NCI-H2227 treated with DMSO at 0.1 percent for 48 hours (cell line): ENCODE measurements around the gene C17orf58.
"Not testable (repeated sequence)": the region's sequence is repeated elsewhere in the genome, so short reads cannot be mapped to it uniquely, and the experiment has no call there.

ENCODE experiments used
- DNase-seq: peaks from one replicate; lab custom pipeline; 2025; lab: John Stamatoyannopoulos, UW

Gene C17orf58

GRCh38 chr17:67996301-67997171 lies at the start of gene C17orf58:
TSS of gene C17orf58 (minus strand) at chr17:67996469. CDS start at chr17:67996198, 271 bp downstream.
- not testable (repeated sequence) for DNase-seq

GRCh38 chr17:68036304-68037147 lies 40.3 kb upstream of the C17orf58 start:
- no peak for DNase-seq

- peak; percentile 98 for DNase-seq
Measured at GRCh38 chr17:68035523-68036303, 39.4 kb upstream of the C17orf58 start, which contains the start of gene KPNA2. TSS of gene KPNA2 (plus strand) at chr17:68035735. CDS start at chr17:68037133, 1,398 bp downstream.

- peak; percentile 98 for DNase-seq
Measured at GRCh38 chr17:68035131-68035522, 38.9 kb upstream of the C17orf58 start.

DNA sequence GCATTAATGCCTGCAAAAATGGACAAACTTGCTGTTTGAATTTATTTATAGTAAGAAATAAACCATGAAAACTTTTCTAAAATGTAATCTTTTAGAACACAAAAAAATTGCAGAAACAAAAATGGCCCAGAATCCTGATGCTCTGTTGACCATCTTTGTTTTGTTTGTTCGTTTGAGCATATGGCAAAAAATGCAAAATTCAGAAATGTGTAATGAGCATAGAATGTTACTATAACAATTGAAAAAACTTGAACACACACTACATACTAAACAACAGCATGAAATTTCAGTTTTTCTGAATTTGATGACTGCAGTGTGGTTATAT lies 38.1 kb upstream of the C17orf58 start:
- DNase-seq, result peak; percentile 77

GRCh38 chr17:68033636-68034451 lies 37.6 kb upstream of the C17orf58 start:
- DNase-seq, result peak; percentile 93

DNA sequence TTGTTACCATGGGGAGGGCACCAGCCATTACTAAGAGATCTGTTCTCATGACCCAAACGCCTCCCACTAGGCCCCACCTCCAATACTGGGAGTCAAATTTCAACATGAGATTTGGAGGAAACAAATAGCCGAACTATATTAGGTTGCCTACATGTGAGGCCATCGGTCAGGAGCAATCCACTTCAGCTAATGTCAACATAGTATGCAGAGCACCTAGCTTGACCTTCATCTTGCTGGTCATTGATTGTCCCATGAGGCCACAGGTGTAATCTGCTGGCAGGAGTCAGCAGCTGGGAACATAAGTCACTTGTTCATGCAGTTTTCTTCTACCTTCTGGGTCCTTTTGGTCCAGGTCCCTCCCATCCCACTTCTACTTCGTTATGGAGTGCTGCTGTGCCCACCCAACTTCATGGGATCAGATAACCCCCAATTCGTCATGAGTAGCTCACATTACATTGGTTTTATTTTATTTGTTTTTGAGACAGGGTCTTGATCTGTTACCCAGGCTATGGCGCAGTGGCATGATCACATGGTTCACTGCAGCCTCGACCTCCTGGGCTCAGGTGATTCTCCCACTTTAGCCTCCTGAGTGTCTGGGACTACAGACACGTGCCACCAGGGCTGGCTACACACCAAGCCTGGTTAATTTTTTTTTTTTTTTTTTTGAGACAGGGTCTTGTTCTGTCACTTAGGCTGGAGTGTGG lies 33.4 kb upstream of the C17orf58 start:
- no peak for DNase-seq

DNA sequence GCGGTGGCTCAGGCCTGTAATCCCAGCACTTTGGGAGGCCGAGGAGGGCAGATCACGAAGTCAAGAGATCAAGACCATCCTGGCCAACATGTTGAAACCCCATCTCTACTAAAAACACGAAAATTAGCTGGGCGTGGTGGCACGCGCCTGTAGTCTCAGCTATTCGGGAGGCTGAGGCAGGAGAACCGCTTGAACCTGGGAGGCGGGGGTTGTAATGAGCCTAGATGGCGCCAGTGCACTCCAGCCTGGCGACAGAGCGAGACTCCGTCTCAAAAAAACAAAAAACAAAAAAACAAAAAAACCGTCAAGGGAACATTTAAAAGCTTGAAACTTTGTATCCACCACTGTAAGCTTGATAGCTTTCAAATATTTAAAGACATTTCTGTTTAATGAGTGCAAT lies 26.3 kb upstream of the C17orf58 start:
- DNase-seq, result not testable (repeated sequence)

GRCh38 chr17:68021963-68022362 lies 25.7 kb upstream of the C17orf58 start:
- no peak for DNase-seq

- DNase-seq, result not testable (repeated sequence)
Measured at GRCh38 chr17:68020791-68021190, 24.5 kb upstream of the C17orf58 start.

DNA sequence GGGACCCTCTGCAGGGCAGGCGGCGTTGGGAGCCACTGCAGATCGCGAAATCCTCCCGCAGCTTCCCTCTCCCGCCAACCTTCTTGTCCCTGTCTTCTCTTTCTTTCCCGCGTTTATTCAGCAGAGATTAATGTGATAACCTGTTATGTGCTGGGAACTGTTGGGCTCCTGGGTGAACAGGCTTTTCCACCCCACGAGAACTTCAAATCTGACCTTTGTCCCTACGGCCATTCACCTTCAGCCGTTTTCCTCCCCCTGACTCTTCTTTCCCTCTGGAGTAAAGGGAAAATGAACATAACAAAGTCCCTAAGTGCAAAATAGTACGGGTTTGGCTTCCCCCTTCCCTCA lies 24.1 kb upstream of the C17orf58 start:
- DNase-seq, result peak; percentile 74

DNA sequence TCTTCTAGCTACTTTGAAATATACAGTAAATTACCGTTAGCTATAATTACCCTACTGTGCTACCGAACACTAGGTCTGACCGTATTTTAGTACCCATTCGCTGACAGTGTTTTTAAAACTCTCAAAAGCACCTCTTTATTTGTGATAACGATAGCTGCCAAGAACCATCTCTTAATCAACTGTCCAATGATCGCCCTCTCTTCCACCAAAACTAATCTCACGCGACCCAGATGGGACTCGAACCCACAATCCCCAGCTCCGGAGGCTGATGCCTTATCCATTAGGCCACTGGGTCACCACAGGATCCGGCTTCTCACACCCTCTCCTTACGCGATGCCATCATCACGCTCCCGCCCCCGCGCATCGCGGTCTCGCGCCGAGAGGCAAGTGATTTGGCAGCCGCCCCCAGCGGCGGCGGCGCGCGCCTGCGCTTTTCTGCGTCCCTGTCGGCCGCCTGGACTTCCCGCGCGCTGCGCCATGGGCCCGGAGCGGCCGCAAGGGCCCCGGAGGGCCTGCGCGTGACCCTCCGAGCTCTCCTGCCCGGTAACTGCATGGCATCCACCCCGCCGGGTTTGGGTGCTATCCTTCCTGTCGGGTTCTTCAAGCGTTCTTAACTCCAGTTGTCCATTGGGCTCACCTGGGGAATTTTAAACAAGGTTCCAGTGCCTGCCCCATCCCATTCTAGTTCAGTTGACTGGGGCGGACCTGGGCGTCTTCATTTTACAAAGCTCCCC lies 23.6 kb upstream of the C17orf58 start:
- peak; percentile 95 for DNase-seq

DNA sequence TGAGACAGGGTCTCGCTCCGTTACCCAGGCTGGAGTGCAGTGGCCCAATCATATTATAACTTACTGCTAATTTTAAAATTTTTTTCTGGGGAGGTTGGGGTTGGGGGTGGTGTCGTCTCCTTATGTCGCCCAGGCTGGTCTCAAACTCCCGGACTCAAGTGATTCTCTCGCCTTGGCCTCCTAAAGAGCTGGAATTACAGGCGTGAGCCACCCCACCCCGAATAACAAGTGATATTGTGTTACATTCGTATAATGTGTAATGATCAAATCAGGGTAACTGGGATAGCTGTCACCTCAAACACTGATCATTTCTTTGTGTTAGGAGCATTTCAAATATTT lies 23.0 kb upstream of the C17orf58 start:
- DNase-seq, result no peak

- DNase-seq, result not testable (repeated sequence)
Measured at GRCh38 chr17:68018493-68018892, 22.2 kb upstream of the C17orf58 start.

DNA sequence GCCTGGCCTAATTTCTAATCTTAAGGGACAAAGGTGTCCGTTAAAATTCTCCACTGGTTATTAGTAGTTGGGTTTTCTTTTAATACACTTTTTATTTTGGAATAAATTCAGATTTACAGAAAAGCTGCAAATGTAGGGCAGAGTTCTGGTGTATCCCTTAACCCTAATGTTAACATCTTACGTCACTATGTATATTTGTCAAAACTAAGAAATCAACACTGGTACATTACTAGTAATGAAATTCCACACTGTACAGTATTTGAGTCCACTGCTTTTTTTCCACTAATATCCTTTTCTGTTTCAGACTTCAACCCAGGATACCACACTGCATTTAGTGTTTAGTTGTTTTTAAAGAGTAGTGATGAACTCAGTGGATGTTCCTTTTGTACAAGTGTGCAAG lies 20.6 kb upstream of the C17orf58 start:
- no peak for DNase-seq

DNA sequence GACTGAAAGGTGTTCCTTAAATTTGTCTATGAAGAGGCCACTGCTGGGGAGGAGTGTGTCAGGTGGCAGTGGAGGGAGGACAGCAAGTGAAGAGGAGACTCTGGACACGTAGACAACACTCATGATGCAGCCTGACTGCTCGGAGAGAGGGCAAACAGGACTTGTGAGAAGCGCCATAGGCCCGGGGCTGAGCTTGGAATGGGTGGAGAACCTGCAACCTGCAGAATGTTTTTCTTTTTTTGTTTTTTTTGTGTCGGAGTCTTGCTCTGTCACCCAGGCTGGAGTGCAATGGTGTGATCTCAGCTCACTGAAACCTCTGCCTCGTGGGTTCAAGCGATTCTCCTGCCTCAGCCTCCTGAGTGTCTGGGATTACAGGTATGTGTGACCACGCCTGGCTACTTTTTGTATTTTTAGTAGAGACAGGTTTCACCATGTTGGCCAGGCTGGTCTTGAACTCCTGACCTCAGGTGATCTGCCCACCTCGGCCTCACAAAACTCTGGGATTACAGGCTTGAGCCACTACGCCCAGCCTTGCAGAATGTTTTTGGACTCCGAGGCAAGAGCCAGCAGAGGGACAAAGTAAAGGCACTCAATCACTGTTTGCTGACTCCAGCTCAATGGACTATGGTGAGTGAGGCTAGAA lies 18.9 kb upstream of the C17orf58 start:
- no peak for DNase-seq

DNA sequence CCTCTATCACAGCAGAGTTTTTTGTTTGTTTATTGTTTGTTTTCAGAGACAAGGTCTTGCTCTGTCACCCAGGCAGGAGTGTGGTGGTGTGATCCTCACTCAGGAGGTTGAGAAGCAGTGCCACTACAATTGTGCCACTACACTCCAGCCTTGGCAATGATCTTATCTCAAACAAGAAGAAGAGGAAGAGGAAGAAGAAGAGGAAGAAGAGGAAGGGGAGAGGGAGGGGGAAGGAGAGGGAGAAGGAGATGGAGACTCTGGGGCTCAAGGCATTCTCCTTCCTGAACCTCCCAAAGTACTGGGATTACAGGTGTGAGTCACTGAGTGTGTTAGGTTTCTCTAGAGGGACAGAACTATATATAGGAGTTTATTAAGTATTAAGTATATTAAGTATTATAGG lies 17.1 kb upstream of the C17orf58 start:
- DNase-seq, result no peak

GRCh38 chr17:68011199-68011665 lies 15.0 kb upstream of the C17orf58 start:
- DNase-seq, result no peak

- DNase-seq, result no peak
Measured at GRCh38 chr17:68006797-68007196, 10.5 kb upstream of the C17orf58 start.

- no peak for DNase-seq
Measured at GRCh38 chr17:68004201-68004600, 7.9 kb upstream of the C17orf58 start.
